Measurements from ENCODE around the gene ZNF830.
A peak's percentile ranks its signal among the peaks of the same experiment; 100 is the strongest.
"Not testable (repeated sequence)": the region's sequence is repeated elsewhere in the genome, so short reads cannot be mapped to it uniquely, and the experiment has no call there.

ZNF830 gene, protein sequence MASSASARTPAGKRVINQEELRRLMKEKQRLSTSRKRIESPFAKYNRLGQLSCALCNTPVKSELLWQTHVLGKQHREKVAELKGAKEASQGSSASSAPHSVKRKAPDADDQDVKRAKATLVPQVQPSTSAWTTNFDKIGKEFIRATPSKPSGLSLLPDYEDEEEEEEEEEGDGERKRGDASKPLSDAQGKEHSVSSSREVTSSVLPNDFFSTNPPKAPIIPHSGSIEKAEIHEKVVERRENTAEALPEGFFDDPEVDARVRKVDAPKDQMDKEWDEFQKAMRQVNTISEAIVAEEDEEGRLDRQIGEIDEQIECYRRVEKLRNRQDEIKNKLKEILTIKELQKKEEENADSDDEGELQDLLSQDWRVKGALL

DNA sequence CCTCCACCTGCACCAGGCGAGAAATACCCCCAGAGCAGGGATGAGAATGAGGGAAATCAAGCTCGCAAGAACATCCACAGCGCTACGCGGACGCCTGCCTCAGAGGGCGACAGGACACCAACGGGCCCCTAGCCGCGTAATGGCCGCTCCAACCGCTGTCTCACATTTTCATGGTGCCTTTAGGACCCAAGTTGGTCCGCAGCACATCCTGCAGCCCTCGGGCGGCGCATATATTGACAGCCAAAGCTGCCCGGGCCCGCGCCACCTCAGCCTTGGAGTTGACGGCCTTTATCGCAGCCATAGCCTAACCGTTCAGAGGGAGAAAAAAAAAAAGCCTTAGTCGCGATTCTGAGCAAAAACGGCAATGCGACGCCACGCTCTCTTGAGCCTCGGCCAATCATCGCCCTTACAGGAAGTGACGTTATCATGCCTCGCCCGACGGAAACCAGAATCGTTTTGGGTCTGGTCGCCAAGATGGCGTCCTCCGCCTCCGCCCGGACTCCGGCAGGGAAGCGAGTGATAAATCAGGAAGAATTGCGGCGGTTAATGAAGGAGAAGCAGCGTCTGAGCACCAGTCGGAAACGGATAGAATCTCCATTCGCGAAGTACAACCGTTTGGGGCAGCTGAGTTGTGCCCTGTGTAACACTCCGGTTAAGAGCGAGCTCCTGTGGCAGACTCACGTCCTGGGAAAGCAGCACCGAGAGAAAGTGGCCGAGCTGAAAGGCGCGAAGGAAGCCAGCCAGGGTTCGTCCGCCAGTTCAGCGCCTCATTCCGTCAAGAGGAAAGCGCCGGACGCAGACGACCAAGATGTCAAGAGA lies at the start of gene ZNF830, which contains the start of gene CCT6B:
Gene ZNF830, plus strand, starts transcription at position 448 of the 819 bp plus-strand sequence. Its CDS starts 27 bp downstream, at position 475.
Gene CCT6B, minus strand, starts transcription at position 368 of the 819 bp plus-strand sequence. Its CDS starts 67 bp downstream, at position 301.
- DNase-seq (ENCODE audit: low spot score), result peak; percentile 97

DNA sequence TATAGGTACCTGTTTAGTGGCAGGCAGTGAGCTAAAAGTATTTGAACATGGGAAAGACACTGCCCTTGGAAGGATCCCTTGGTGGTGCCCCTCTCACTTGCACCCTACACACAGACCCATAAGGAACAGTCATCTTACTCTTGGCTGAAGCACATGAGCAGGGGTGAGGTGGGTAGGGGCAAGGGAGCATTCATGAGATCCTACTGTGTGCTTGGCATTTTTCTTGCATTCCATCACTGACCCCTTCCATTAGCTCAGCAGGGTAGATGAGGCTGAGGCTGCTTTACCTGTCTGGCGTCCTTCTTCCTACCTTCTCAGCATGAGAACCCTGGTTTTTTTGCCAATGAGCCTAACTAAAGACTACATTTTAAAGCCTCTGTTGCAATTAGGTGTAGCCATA lies 48.3 kb upstream of the ZNF830 start:
- DNase-seq (ENCODE audit: low spot score), result no peak

DNA sequence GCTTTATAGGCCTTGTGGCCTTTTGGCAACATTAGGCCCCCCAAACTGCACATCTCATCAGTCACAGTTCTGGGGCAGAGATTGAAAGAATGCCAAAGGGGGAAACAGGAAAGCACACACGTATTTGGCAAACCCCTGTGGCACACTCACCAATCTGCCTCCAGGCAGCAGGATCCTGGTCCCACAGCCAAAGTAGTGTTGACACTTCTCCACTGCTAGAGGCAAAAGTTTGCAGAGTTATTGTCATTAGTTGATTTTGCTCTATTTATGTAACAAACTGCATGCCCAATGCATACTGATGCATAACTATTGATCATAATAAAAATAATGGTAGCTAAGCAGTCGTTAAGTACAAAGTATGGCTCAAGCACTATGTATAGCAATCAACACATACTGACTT lies 45.2 kb upstream of the ZNF830 start:
- no peak for DNase-seq (ENCODE audit: low spot score)

DNA sequence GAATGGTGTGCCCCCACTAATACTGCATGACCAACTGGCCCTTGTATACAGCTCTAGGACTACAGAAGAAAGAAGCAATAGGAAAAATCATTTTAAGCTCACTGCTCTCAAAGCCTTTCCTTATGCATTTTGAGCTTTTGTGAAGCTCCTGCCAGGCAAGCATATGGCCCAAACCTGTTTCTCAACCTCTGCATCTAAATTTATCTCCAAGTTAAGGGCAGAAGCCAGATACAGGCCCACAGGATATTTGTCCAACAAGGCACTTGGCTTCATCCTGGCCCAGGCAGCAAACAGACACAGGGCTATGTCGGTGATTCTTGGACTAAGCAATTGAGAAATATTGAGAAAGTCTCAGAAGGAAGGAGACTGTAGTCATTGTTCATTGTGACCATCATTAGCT lies 44.0 kb upstream of the ZNF830 start:
- DNase-seq (ENCODE audit: low spot score), result no peak

DNA sequence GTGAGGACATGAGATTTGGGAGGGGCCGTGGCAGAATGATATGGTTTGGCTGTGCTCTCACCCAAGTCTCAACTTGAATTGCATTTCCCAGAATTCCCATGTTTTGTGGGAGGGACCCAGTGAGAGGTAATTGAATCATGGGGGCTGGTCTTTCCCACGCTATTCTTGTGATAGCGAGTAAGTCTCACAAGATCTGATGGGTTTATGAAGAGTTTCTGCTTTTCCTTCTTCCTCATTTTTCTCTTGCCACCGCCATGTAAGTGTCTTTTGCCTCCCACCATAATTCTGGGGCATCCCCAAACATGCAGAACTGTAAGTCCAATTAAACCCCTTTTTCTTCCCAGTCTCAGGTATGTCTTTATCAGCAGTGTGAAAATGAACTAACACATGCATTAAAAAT lies 40.7 kb upstream of the ZNF830 start:
- DNase-seq (ENCODE audit: low spot score), result no peak

DNA sequence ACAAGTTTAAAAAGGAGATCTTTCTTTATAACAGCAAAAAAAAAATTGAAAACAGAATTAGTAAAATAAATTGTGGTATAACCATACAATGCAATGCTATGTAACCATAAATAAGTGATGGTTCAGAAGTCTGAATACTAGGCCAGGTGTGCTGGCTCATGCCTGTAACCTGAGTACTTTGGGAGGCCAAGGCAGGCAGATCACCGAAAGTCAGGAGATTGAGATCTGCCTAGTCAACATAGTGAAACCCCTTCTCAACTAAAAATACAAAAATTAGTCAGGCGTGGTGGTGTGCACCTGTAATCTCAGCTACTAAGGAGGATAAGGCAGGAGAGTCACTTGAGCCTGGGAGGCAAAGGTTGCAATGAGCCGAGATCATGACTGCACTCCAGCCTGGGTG lies 34.7 kb upstream of the ZNF830 start:
- DNase-seq (ENCODE audit: low spot score), result no peak

DNA sequence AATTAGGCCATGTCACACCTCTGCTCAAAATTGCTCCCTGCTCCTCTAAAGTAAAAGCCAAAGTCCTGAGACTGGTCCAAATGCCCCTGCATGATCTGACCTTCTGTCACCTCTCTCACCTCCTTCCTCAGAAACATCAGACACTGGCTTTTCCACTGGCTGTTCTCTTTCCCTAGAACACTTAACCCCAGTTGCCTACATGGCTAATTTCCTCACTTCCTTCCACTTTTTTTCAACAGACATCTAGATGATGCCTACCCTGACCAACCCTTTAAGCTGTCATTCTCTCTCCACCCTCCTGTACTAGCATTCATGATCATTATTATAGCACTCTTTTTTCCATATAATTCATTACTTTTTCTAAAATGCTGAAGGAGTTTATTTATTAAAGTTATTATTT lies 31.1 kb upstream of the ZNF830 start:
- no peak for DNase-seq (ENCODE audit: low spot score)

DNA sequence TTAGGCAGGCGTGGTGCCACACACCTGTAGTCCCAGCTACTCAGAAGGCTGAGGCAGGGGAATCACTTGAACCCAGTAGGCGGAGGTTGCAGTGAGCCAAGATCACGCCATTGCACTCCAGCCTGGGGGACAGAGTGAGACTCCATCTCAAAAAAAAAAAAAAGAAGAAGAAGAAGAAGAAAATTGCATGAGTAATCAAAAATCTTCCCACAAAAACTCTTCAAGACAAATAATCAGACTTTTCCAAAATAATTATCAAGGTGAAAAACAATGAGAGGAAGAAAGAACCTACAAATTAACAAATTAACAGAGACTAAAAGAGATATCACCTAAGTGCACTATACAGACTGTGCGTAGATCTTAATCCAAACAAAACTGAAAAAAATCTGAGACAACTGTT lies 10.6 kb upstream of the ZNF830 start:
- not testable (repeated sequence) for DNase-seq (ENCODE audit: low spot score)

DNA sequence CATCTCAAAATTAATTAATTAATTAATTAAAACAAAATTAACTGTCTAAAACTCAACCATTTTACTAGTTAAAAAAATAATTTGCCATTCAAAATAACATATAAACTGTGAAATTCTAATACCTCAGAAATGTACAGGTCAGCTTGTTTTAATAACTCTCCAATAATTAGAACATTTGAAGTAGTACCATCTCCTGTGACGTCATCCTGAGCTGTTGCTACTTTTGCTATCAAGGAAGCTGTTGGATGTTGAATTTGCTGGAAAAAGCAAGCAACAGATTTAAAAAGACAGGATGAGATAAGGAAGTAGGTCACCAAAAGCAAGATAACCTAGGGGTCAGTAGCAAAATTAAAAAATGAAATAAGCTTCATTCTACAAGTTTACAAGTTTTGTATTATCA lies 2.9 kb upstream of the ZNF830 start:
- DNase-seq (ENCODE audit: low spot score), result no peak

DNA sequence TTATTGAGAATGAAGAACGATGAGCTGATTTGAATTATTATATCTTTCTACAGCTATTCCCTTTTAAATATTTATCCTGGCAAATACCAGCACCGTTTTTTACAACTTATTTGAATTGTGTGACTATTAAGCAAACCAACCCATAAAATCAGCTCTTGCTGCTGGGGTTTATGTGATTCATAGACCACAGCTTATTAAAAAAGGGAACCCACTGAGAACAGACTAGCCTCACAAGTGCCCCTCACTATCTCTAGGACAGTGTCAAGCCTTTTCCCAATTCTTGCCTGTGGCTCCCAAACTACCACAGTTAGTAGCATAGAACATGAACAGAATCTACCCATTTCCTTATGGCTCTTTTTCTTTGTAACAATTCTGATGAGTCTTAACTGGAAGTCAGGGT lies 12.8 kb downstream of the ZNF830 start:
- DNase-seq (ENCODE audit: low spot score), result no peak

DNA sequence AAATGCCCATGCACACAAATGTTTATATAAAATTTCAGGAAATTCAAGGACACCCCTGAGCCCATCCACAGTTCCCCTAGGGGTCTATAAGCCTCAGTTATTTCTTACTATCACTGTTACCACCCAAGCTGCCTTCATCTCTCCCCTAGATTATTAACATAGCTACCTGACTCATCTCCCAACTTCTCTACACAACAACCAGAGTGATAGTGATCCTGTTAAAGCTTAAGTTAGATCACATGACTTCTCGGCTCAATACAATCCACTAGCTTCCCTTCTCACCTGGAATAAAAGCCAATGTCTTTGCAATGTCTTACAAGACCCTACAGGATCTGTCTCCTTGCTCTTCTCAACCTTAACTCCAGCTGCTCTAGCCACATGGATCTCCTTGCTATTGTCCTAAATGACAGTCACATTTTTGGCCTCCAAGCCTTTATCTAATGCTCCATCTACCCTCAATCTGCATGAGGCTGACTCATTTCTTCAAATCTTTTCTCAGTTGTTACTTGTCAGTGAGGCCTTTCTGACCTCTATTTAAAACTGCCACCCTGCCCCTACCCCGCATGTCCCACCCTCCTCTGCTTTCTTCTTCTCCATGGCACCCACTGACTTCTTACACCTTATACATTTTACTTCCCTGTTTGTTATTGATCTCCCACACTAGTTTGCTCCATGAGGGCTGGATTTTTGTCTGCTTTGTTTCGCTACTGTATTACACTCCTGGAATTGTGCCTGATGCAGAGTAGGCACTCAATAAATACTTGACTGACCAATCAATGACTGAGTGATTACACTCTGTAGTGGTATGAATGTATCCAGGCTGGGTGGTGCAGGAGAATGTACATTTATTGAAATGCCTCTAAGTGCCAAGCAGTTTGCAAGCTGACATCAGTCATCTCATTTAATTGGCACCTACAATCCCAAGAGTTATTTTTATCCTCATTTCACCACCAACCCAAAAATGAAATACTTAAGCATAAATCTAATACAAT lies 13.8 kb downstream of the ZNF830 start:
- DNase-seq (ENCODE audit: low spot score), result no peak

DNA sequence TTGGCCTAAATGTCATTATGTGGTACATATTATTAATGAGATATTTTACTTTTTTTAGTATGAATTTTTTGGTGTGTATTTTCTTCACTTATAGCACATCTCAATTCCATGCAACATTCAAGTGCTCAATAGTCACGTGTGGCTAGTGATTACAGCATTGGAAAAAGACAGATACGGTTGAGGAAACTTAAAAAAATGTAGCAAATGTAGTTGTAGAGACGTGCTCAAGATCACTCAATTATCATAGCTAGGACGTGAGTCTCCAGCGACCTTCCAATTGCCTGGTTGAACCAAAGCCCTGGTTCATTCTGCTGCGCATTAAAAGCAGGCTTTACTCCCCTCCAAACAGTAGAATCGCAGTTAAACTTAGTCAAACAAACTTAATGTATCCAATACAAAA lies 17.8 kb downstream of the ZNF830 start:
- no peak for DNase-seq (ENCODE audit: low spot score)

DNA sequence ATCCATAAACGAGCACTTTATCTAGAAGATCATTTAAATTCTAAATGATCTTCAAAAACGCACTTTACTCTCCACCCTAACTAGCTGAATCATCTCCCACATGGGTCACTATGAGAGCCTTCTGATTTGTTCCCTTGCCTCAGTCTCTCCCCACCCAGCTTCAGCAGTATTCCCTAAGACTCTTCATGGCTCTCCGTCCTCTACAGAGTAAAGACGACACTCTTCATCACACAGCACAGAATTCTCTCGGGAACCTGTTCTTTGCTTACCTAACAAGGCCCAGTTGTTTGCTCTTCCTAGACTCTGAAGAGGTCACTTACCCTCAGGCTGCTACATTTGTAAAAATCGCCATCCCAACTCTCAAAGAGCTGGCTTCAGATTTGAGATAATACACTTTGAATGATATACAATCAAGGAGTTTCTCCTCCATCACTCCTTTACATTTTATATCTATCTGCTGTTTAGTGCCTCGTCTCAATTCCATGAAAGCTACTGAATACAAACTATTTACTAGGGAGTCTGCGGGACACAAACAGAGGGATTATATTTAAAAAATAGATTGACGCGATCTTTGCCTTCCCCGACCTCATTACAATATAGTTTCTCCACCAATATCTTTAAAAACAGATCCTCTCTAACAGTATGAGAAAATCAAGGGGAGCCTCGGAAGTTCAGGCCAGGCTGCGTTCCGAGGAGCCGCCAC lies 18.5 kb downstream of the ZNF830 start:
- no peak for DNase-seq (ENCODE audit: low spot score)

DNA sequence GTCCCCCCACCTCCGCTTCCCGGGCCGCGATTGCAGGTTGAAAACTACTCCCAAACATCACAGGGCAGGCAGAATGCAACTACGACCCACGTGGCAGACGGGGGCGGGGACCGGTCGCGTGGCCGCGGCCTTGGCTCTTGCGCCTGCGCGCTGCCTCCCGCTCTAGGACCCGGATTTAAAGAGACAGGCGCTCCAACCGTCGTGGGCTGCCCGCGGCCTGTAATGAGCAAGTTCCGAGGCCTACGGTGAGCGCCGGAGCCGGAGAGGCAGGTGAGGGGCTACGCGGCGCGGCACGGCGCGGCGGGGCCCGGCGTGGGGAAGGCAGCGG lies 19.0 kb downstream of the ZNF830 start, which contains the start of gene LIG3:
Gene LIG3, plus strand, starts transcription at position 160 of the 328 bp plus-strand sequence. CDS start 2,494 bp downstream, outside the sequence.
- DNase-seq (ENCODE audit: low spot score), result peak; percentile 93

DNA sequence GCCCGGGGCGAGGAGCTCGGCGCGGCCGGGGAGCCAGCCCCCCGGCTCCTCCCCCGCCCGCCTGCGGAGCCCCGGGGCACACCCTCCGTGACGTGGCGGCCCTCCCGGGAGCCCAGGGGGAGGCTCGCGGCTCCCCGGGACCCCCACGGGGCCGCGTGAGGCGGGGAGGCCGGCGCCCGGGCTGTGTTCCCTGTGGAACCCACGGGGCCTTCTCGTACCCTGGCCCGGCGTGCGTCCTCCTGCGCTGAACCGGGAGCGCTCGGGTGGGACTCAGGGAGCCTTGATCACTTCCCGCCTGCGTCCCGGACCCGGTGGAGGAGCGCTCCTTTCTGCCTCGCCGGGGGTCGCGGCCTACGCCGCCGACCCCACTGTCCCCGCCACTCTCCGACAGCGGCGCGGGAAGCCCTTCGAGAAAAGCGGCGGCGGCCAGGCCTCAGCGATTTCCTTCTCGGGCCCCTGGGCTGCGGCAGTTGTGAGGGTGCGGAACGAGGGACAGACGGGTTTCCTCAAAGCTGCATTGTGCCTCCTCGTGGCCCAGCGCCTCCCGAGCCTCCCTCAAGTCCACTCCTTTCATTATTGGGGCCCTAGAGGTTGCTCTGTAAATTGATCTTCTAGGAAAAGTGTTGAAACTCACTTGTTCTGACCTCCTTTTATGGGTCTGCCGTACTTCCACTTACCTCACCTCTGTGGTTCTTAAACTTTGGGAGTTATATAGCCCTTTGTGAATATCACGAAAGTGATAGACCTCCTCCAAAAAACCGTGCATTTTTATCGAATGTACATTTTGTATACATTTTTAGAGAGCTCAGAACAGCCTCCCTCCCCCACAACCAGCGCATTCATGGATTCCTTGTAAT lies 19.6 kb downstream of the ZNF830 start:
- DNase-seq (ENCODE audit: low spot score), result peak; percentile 77

DNA sequence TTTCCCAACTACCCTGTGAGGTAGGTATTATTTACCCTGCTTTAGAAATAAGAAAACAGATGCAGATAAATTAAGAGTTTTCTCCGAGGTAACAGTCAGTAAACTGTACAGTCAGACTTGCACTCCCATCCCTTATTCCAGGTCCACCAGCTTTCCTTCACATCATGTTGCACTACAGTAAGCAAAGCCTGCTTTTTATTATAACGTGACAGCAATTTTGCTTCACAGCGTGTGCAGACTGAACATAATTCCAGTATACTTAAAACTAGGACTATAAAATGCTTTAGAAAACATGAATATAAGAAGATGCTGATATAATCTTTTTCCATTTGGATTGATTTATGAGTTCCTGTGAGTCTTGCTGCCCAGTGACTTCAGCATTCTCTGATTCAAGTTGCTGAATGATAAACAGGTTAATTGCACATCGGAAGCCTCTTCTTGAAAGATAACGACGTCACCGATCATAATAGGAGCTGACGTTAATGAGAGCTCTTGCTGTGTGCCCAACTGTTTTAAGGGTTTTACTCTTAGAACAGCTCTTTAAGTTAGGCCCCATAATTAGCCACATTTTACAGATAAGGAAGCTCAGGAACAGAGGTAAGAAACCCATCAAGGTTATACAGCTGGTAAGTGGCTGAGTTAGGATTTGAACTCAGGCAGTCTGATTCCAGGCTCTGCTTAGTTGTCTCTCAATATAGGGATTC lies 20.4 kb downstream of the ZNF830 start:
- DNase-seq (ENCODE audit: low spot score), result peak; percentile 26

DNA sequence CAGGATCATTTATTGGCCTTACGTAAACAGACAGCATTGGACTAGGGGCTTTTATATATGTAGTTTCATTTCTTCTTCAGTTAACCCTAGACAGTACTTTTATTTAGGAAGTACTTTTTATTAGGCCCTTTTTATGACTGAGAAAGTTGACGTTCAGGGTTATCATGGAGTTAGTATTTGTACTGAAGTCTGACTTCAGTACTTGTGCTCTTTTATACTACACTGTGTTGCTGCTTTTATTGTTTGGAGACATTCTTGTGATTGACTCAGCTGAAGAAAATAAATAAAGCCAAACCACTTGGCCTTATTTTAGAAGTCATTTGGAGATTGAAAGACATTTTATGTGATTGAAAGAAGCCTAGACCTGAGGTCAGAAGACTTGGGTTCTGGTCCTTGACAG lies 25.9 kb downstream of the ZNF830 start:
- DNase-seq (ENCODE audit: low spot score), result no peak

DNA sequence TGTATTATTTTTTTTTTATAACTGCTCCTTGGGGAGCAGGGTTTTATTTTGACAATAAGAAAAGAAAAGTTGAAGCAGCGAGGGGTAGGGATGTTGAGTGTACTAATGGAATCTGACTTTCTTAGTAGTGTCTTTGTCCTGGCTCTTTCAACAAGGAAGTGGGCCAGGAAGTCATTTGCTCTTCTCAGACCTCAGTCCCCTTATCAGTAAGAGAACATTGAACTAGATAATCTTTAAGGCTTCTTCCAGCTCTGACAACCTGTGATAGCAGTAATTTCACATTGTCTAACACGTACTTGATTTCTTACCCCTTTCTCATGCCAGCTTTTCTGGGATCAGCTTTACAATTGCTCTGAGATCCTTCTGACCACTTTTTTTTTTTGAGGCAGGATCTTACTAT lies 27.3 kb downstream of the ZNF830 start:
- DNase-seq (ENCODE audit: low spot score), result no peak

DNA sequence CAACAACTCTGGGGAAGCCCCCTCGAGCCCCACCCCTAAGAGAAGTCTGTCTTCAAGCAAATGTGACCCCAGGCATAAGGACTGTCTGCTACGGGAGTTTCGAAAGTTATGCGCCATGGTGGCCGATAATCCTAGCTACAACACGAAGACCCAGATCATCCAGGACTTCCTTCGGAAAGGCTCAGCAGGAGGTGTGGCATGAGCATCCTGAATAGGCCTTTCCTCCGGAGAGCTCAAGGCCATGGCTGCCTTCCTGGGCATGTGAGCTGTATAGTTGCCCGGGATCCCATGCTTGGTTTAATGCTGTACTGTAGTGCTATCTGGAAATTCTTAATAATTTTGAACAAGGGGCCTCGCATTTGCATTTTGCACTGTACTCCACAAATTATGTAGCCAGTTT lies 28.1 kb downstream of the ZNF830 start:
- DNase-seq (ENCODE audit: low spot score), result no peak

DNA sequence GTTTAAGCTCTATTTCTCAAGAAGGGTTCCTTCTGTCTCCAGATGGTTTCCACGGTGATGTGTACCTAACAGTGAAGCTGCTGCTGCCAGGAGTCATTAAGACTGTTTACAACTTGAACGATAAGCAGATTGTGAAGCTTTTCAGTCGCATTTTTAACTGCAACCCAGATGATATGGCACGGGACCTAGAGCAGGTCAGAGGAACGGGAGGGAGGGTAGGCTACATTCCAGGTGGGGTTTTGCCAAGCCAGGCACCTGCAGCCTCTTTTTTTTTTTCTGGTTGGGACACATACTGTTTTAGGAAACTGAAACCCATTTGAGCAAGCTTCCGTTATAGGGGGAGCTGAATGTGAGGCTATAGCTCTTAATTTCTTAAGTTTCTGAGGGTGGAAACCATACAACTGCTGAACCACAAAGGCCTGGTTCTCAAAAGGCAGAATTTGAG lies 29.6 kb downstream of the ZNF830 start:
- no peak for DNase-seq (ENCODE audit: low spot score)
